Bronchial epithelial cell (primary cell): Measurements from ENCODE around the gene SSX2IP. TPM values are rescaled to one million over a fixed set of nuclear protein-coding genes. Genes with fewer than 3 reads are reported as not detected.

ENCODE experiments used
- DNase-seq: peaks from one replicate; pipeline ENCODE4 v3.0.0-alpha.2; 2010; ENCODE audit warnings: low read depth
- FAIRE-seq: peaks from 2 replicates; lab custom pipeline; 2011; peaks lifted over from hg19 to GRCh38; lab: Jason Lieb, UNC
- H3K27me3 ChIP-seq: 2 replicates; pipeline ENCODE4 v1.5.1; 2011; ENCODE audit warnings: low read length; ENCODE audit not compliant: control insufficient read depth, insufficient read depth
- H3K36me3 ChIP-seq: 2 replicates; pipeline ENCODE4 v1.5.1; 2011; ENCODE audit warnings: low read length; ENCODE audit not compliant: control insufficient read depth, insufficient read depth
- H3K4me3 ChIP-seq: 2 replicates; pipeline ENCODE4 v1.5.1; 2011; ENCODE audit warnings: mild to moderate bottlenecking, low read depth, low read length, control low read depth
- CTCF ChIP-seq: IDR thresholded peaks from 2 replicates; pipeline ENCODE4 v1.5.1; 2011; ENCODE audit warnings: mild to moderate bottlenecking, moderate library complexity, low read length, control low read depth, inconsistent platforms; ENCODE audit not compliant: insufficient read depth, severe bottlenecking
- total RNA-seq: library from RNA; depleted of rRNA; stranded (reverse); fragments of >200 nt; gene quantifications from 2 replicates; pipeline ENCODE4 v1.2.1, GENCODE V29; 2014

Gene SSX2IP
- total RNA-seq = 11.6 and 11.8 TPM in 2 replicates

GRCh38 chr1:84690397-84691121, at the start of gene SSX2IP:
SSX2IP (minus strand) TSS chr1:84690461; CDS start chr1:84671219, 19,242 bp downstream.
- FAIRE-seq = no peak
- no peaks in the 10 kb centered on the region for H3K27me3 ChIP-seq
- H3K36me3 ChIP-seq = no peaks in the 10 kb centered on the region
- H3K4me3 ChIP-seq = peak within 1 kb of the TSS; percentile 87
- DNase-seq = peak; percentile 90
- no peak for TF ChIP-seq CTCF

- DNase-seq = no peak
- no peak for TF ChIP-seq CTCF
- H3K4me3 ChIP-seq = no peak overlapping the region
- no peak for FAIRE-seq
- no peaks in the 10 kb centered on the region for H3K36me3 ChIP-seq
- no peaks in the 10 kb centered on the region for H3K27me3 ChIP-seq
Observed at GRCh38 chr1:84738237-84738636, 48.0 kb upstream of the SSX2IP start.

- DNase-seq (no peak), FAIRE-seq (no peak)
- no peak for TF ChIP-seq CTCF
- H3K36me3 ChIP-seq = no peaks in the 10 kb centered on the region
- H3K27me3 ChIP-seq = no peaks in the 10 kb centered on the region
- H3K4me3 ChIP-seq = no peak overlapping the region
Observed at GRCh38 chr1:84737590-84737989, 47.3 kb upstream of the SSX2IP start.

- DNase-seq (no peak), FAIRE-seq (no peak)
- no peak overlapping the region for H3K4me3 ChIP-seq
- TF ChIP-seq CTCF = no peak
- no peaks in the 10 kb centered on the region for H3K27me3 ChIP-seq
- no peaks in the 10 kb centered on the region for H3K36me3 ChIP-seq
Observed at GRCh38 chr1:84736944-84737343, 46.7 kb upstream of the SSX2IP start.

- FAIRE-seq (no peak), DNase-seq (no peak)
- Histone ChIP-seq H3K27me3 (no peaks in the 10 kb centered on the region), H3K4me3 (no peak overlapping the region), H3K36me3 (no peaks in the 10 kb centered on the region)
- TF ChIP-seq CTCF = no peak
Observed at GRCh38 chr1:84736445-84736844, 46.2 kb upstream of the SSX2IP start.

GRCh38 chr1:84735483-84735882, 45.2 kb upstream of the SSX2IP start:
- no peak for TF ChIP-seq CTCF
- no peaks in the 10 kb centered on the region for H3K27me3 ChIP-seq
- DNase-seq = no peak
- no peaks in the 10 kb centered on the region for H3K36me3 ChIP-seq
- H3K4me3 ChIP-seq = no peak overlapping the region
- FAIRE-seq = no peak
